T1000 (cell line): ENCODE data around the gene XPA.

ENCODE experiments used
- DNase-seq: peaks from one replicate; lab custom pipeline; 2025; ENCODE audit warnings: mixed read lengths; lab: John Stamatoyannopoulos, UW

Gene XPA

DNA sequence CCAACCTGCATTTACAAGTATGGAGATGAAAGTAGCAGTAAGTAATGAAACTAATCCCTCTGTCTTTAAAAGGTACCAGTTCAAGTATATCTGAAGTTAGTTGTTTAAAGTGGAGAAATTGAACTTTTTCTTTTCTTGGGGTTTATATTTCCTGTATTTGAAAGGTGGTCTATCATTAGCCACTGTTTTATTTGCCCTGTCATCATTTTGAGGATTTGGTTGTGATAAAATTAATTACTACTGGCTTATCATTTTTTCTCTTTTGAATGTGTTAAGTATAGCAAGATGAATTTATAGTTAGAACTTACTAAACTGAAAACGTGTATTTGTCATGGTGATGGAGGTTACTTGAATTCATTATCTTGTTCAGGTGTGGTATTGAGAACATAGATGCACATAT lies 38.4 kb downstream of the XPA start:
- DNase-seq: no peak

DNA sequence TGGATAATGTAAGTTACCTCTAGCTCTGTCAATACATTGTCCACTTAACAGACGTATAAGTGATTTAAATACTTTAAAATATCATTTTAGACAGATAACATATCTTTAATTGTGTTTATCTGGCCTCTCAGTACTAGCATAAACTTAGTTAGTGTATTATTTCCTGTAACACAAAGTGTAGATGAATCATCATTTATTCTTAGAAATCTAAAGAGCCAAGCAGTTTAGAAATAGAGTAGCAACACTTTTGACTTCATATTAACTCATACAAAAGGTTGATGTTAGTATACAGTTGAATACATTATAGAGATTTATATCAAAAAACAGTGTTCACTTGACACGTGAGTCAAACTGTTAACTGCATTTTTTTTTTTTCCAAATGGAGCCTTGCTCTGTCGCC lies 45.5 kb downstream of the XPA start:
- no peak for DNase-seq

DNA sequence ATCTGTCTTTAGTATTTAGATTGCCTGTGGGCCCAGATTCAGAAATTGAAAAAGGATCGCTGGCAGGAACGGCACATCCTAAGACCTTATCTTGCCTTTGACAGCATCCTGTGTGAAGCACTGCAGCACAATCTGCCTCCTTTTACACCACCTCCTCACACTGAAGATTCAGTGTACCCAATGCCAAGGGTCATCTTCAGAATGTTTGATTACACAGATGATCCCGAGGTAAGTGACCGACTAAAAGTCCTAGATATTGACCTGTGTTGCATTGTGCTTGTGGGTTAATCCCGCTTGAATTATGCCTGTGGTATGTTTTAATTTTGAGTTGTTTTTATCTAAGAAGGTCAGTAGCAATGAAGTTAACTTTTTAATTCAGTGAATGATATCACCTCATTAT lies 49.1 kb downstream of the XPA start:
- no peak for DNase-seq

DNA sequence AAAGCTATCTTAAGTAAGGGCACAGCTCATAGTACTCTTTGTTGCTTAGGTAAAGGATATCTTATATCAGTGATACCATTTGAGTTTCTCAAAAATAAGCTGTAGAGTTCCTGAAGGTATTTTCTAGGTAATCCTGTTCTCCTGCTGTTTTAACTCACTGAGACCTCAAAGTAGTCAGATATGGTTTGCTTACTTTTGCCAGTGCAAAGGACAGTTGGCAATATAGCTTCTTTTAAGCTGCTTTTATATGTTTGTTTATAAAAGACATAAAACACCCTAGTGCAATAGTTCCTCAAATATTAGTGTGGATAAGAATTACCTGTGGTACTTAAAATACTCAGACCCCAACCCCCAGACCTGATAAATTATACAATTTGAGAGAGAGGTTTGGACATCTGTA lies 51.4 kb downstream of the XPA start:
- DNase-seq: no peak

- DNase-seq: no peak
These were observed 56.8 kb downstream of the XPA start for GRCh38 chr9:97640325-97640724.

DNA sequence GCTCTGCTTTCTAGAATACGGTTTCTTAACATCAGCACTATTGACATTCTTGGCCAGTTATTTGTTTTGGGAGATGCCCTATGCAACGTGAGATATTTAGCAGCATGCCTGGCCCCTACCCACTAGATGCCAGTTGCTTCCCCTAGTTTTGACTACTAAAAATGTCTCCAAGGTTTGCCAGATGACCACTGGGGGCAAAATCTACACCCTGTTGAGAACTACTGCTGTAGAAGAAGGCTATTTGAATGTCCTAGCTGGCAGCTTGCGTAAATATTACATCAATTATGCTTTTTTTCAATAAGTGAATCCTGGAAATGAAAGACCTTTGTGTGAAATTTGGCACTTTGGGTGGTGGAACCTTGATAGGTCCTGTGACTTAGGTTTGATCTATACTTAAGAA lies 58.5 kb downstream of the XPA start:
- no peak for DNase-seq

DNA sequence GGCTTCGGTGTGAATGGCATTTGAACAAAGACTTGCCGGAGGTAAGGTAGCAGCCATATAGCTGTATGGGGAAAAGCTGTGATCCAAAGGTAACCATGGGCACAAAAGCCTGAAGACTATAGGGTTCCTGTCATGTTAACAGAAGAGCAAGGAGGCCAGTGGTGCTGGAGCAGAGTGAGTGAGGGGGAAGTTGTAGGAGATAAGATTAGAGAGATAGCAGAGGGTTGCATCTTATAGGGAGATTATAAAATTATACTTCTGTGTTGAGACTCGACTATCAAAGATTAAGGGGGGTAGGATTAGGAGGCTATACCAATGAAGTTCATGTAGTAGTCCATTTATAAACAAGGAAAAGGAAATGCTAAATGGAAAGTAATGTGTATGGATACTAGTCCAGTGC lies 60.2 kb downstream of the XPA start:
- no peak for DNase-seq

DNA sequence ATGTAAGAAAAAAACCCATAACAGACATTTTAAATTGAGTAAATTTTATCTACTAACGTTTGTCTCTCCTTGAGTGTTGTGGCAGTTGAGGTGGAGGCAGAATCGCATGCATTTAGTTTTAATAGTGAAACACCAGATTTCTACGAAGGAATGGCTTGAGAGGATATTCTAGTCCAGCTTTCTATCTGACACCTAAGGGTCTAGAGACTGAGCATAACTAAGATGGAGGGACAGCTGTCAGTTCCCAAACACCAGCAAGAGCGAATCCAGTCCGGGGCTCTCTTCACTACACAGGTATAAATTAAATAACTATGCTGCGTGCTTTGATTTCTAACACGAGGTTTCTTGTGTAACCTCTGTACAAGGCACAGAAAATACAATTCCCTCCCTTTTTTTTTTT lies 62.1 kb downstream of the XPA start:
- DNase-seq: no peak

- DNase-seq: no peak
These were observed 63.2 kb downstream of the XPA start for GRCh38 chr9:97633859-97634490.

DNA sequence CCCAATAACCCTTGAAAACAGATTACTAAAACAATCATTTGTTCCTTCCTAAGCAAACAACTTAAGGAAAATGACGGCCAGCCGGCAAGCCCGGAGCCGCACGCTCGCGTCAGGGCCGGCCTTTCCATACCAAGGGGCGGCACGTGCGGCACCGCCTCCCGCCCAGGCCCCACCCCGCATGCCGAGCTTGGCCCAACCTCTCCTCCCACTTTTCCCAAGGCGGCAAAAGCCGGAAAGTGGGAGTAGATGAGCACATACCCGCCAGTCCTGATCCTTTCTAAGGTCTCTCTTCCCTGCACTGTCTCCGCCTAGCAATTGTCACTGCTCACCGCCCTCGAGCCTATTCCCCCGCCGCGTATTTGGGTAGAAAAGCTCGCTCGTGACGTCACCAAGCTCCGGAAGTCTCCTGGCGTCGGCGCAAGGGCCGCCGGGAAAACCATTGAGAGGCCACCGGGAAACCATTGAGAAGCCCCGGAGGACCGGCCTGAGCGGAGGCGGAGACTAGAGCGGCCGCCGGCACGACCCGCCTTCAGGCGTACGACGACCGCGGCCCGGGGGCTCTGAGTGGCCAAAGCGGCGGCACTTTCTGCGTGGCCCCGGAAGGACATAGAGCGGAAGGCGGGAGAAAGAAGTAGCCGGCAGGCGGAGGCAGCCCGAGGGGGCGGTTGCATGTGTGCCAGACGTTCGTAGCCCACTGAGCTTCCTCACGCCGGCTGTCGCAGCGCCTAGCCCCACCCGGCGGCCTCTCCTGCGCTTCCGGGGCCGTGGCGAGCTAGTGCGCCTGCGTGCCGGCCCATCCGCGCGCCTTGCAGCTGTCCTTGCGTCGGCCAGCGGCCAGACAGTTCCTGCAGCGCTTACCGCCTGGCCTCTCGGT lies 63.9 kb downstream of the XPA start, which contains the start of the genes NCBP1 and TSTD2:
Gene NCBP1, plus strand, starts transcription at position 837 of the 874 bp plus-strand sequence. CDS start 61 bp downstream, outside the sequence.
Gene TSTD2, minus strand, starts transcription at position 384 of the 874 bp plus-strand sequence. CDS start 5,806 bp downstream, outside the sequence.
- DNase-seq: peak; percentile 95

- no peak for DNase-seq
These were observed 64.7 kb downstream of the XPA start for GRCh38 chr9:97632248-97632984.

GRCh38 chr9:97630591-97630990 lies 66.5 kb downstream of the XPA start:
- DNase-seq: no peak

DNA sequence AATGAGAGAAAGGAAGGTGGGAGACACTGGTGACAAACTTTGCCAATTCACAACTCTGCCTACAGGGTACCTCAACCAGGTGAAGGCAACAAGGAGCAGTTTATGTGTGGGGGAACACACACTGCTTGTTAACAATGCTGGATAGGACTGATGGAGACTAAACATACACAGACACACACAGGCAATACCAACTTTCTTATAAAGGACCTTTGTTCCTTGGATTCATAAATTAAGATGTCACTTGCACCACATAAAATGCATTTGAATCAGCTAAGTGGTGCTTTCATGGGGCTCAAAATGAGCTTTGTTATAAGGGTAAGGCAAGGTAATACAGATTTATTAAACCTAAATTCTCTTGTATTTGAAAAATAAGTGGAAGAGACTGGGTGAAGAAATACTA lies 68.0 kb downstream of the XPA start:
- DNase-seq: no peak

GRCh38 chr9:97628668-97629067 lies 68.5 kb downstream of the XPA start:
- DNase-seq: no peak

GRCh38 chr9:97627624-97628023 lies 69.5 kb downstream of the XPA start:
- DNase-seq: no peak

DNA sequence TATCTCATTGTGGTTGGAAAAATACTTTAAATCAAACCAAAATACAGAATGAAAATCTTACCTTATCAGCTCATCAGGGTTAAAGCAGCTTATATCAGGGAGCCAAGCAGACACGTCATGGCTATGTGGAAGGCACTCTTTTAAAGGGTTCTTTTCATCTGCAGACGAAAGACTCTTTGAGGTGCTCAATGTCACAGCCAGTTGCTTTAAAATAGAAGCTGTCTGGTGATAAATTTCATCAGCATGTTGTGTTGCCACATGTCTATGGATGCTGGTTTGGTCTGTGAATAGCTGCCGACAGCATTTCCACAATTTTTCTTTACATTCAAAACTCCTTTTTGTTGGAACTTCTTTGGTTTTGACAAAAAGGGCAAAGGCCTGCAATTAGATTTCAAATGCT lies 71.5 kb downstream of the XPA start:
- no peak for DNase-seq
